Neural crest cell (in vitro differentiated cells): ENCODE data around the gene SPRR3. TPM values are rescaled to one million over a fixed set of nuclear protein-coding genes. Genes with fewer than 3 reads are reported as not detected.
"Not testable (repeated sequence)": the region's sequence is repeated elsewhere in the genome, so short reads cannot be mapped to it uniquely, and the experiment has no call there.

Experiments used
- DNase-seq: peaks from one replicate; pipeline ENCODE4 v3.0.0; 2021; ENCODE audit warnings: low read depth, mixed read lengths, low spot score
- H3K27ac Mint-ChIP-seq: one replicate; pipeline ENCODE4 v1.8.0; 2021; ENCODE audit warnings: mild to moderate bottlenecking, mixed read lengths; ENCODE audit not compliant: unreplicated experiment
- H3K27me3 Mint-ChIP-seq: 2 replicates; pipeline ENCODE4 v1.8.0; 2021; ENCODE audit warnings: low read depth, mild to moderate bottlenecking, mixed read lengths
- H3K36me3 Mint-ChIP-seq: 2 replicates; pipeline ENCODE4 v1.8.0; 2021; ENCODE audit warnings: low read depth, mild to moderate bottlenecking, mixed read lengths
- H3K4me1 Mint-ChIP-seq: 2 replicates; pipeline ENCODE4 v1.8.0; 2021; ENCODE audit warnings: mixed read lengths
- H3K4me3 Mint-ChIP-seq: one replicate; pipeline ENCODE4 v1.8.0; 2021; ENCODE audit warnings: mild to moderate bottlenecking, mixed read lengths
- H3K9me3 Mint-ChIP-seq: 2 replicates; pipeline ENCODE4 v1.8.0; 2021; ENCODE audit warnings: mixed read lengths
- CTCF ChIP-seq: fragments of 200-600 bp; sonication (generic); conservative IDR thresholded peaks from 2 replicates; pipeline ENCODE4 v1.5.0; 2021; ENCODE audit warnings: antibody characterized with exemption, mild to moderate bottlenecking
- total RNA-seq: library from RNA; stranded (reverse); gene quantifications from 2 replicates; pipeline ENCODE4 v1.2.1, GENCODE V29; 2021

The SPRR3 gene
- total RNA-seq, 1 donor from 2014 or later: not detected

- Mint-ChIP-seq H3K27me3 (peaks cover 11% of the 10 kb centered on the region), H3K4me1 (no peaks in the 10 kb centered on the region), H3K9me3 (no peaks in the 10 kb centered on the region), H3K36me3 (no peaks in the 10 kb centered on the region), H3K27ac (no peak overlapping the region), H3K4me3 (no peak overlapping the region)
- no peak for TF ChIP-seq CTCF
- no peak for DNase-seq
Observed at GRCh38 chr1:152996633-152997400, 4.7 kb upstream of the SPRR3 start.

GRCh38 chr1:152997901-152998300 is 3.6 kb upstream of the SPRR3 start:
- TF ChIP-seq CTCF: no peak
- H3K4me1 Mint-ChIP-seq: no peaks in the 10 kb centered on the region
- no peaks in the 10 kb centered on the region for H3K9me3 Mint-ChIP-seq
- no peak overlapping the region for H3K27ac Mint-ChIP-seq
- DNase-seq: no peak
- H3K36me3 Mint-ChIP-seq: no peaks in the 10 kb centered on the region
- H3K27me3 Mint-ChIP-seq: peaks cover 11% of the 10 kb centered on the region
- no peak overlapping the region for H3K4me3 Mint-ChIP-seq

DNA sequence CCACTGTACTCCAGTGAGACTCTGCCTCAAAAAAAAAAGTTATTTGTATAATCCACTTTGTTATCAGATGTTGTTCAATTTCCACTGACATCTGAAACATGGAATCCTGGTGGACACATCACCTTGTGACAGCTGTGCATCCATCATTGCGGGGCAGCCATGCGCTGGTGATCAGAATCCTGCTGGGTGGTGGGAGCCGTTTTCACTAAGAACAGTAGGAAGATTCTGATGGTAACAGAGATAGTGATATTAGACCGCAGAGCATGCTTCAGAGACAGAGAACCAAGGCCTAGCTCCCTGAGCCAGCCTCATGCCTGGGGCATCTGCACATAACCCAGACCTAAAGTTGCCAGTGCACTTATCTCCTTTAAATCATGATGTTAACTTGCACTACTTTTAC is 3.1 kb upstream of the SPRR3 start:
- no peak for TF ChIP-seq CTCF
- DNase-seq: no peak
- Mint-ChIP-seq H3K4me3 (no peak overlapping the region), H3K36me3 (no peaks in the 10 kb centered on the region), H3K27ac (no peak overlapping the region), H3K4me1 (no peaks in the 10 kb centered on the region), H3K9me3 (peaks cover under 1% of the 10 kb centered on the region), H3K27me3 (peaks cover 11% of the 10 kb centered on the region)

GRCh38 chr1:152999818-153000217 is 1.7 kb upstream of the SPRR3 start:
- Mint-ChIP-seq H3K27ac (no peak overlapping the region), H3K9me3 (peaks cover 7% of the 10 kb centered on the region), H3K4me1 (no peaks in the 10 kb centered on the region), H3K27me3 (peaks cover 13% of the 10 kb centered on the region), H3K36me3 (no peaks in the 10 kb centered on the region), H3K4me3 (no peak overlapping the region)
- TF ChIP-seq CTCF: no peak
- DNase-seq: no peak

- DNase-seq: no peak
- no peaks in the 10 kb centered on the region for H3K4me1 Mint-ChIP-seq
- no peaks in the 10 kb centered on the region for H3K36me3 Mint-ChIP-seq
- no peak overlapping the region for H3K27ac Mint-ChIP-seq
- no peak for TF ChIP-seq CTCF
- H3K27me3 Mint-ChIP-seq: peaks cover 13% of the 10 kb centered on the region
- H3K4me3 Mint-ChIP-seq: no peak overlapping the region
- H3K9me3 Mint-ChIP-seq: peaks cover 7% of the 10 kb centered on the region
Observed at GRCh38 chr1:153000294-153000693, 1.3 kb upstream of the SPRR3 start.

DNA sequence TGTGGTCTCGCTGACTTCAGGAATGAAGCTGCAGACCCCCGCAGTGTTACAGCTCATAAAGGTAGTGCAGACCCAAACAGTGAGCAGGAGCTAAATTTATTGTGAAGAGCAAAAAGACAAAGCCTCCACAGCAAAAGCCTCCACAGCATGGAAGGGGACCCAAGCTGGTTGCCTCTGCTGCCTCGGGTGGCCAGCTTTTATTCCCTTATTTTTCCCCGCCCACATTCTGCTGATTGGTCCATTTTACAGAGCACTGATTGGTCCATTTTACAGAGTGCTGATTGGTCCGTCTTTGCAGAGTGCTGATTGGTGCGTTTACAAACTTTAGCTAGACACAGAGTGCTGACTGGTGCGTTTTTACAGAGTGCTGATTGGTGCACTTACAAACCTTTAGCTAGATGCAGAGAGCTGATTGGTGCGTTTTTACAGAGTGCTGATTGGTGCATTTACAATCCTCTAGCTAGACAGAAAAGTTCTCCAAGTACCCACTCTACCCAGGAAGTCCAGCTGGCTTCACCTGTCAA is 9.7 kb downstream of the SPRR3 start:
- H3K4me3 Mint-ChIP-seq, H3K9me3 Mint-ChIP-seq, DNase-seq, H3K4me1 Mint-ChIP-seq, H3K27ac Mint-ChIP-seq, H3K36me3 Mint-ChIP-seq, H3K27me3 Mint-ChIP-seq: not testable (repeated sequence)

GRCh38 chr1:153021829-153022228 is 20.3 kb downstream of the SPRR3 start:
- H3K4me1 Mint-ChIP-seq, H3K4me3 Mint-ChIP-seq, H3K27ac Mint-ChIP-seq: not testable (repeated sequence)

GRCh38 chr1:153022340-153022739 is 20.8 kb downstream of the SPRR3 start:
- H3K9me3 Mint-ChIP-seq, H3K36me3 Mint-ChIP-seq, DNase-seq, H3K27ac Mint-ChIP-seq, H3K4me1 Mint-ChIP-seq, H3K4me3 Mint-ChIP-seq: not testable (repeated sequence)
- H3K27me3 Mint-ChIP-seq: peaks cover 14% of the 10 kb centered on the region

More at GRCh38 chr1:153021829-153022228, 20.3 kb downstream of the SPRR3 start:
- H3K36me3 Mint-ChIP-seq, DNase-seq, H3K9me3 Mint-ChIP-seq: not testable (repeated sequence)
- H3K27me3 Mint-ChIP-seq: peaks cover 14% of the 10 kb centered on the region
